HEK293T (cell line): Measurements from ENCODE around the gene SAMD4B.

Experiments
- ARNT ChIP-seq: fragments of 450-650 bp; IDR thresholded peaks from 2 replicates; pipeline ENCODE4 v1.6.1; 2017; ENCODE audit warnings: mild to moderate bottlenecking
- BHLHE40 ChIP-seq: fragments of 450-650 bp; IDR thresholded peaks from 2 replicates; pipeline ENCODE4 v1.6.1; 2016; ENCODE audit warnings: mild to moderate bottlenecking, moderate library complexity, borderline replicate concordance
- CTBP1 ChIP-seq: fragments of 450-650 bp; IDR thresholded peaks from 2 replicates; pipeline ENCODE4 v1.6.1; 2016; ENCODE audit warnings: borderline replicate concordance
- ELF4 ChIP-seq: fragments of 450-650 bp; IDR thresholded peaks from 2 replicates; pipeline ENCODE4 v1.6.1; 2017; ENCODE audit warnings: antibody characterized with exemption
- FOXA1 ChIP-seq: fragments of 450-650 bp; IDR thresholded peaks from 2 replicates; pipeline ENCODE4 v1.6.1; 2016; ENCODE audit warnings: mild to moderate bottlenecking
- FOXK2 ChIP-seq: fragments of 450-650 bp; IDR thresholded peaks from 2 replicates; pipeline ENCODE4 v1.6.1; 2016; ENCODE audit warnings: mild to moderate bottlenecking
- FOXM1 ChIP-seq: fragments of 450-650 bp; IDR thresholded peaks from 2 replicates; pipeline ENCODE4 v1.6.1; 2017; ENCODE audit warnings: mild to moderate bottlenecking, borderline replicate concordance
- HDGF ChIP-seq: fragments of 450-650 bp; IDR thresholded peaks from 2 replicates; pipeline ENCODE4 v1.6.1; 2017; ENCODE audit warnings: antibody characterized with exemption, borderline replicate concordance
- L3MBTL2 ChIP-seq: fragments of 450-650 bp; conservative IDR thresholded peaks from 2 replicates; pipeline ENCODE4 v1.6.1; 2016; ENCODE audit warnings: mild to moderate bottlenecking
- SP1 ChIP-seq: fragments of 450-650 bp; IDR thresholded peaks from 2 replicates; pipeline ENCODE4 v1.6.1; 2017
- SUZ12 ChIP-seq: fragments of 450-650 bp; IDR thresholded peaks from 2 replicates; pipeline ENCODE4 v1.6.1; 2016; ENCODE audit warnings: mild to moderate bottlenecking
- TARDBP ChIP-seq: fragments of 450-650 bp; IDR thresholded peaks from 2 replicates; pipeline ENCODE4 v1.6.1; 2016
- ZNF384 ChIP-seq: fragments of 450-650 bp; IDR thresholded peaks from 2 replicates; pipeline ENCODE4 v1.6.1; 2016

DNA sequence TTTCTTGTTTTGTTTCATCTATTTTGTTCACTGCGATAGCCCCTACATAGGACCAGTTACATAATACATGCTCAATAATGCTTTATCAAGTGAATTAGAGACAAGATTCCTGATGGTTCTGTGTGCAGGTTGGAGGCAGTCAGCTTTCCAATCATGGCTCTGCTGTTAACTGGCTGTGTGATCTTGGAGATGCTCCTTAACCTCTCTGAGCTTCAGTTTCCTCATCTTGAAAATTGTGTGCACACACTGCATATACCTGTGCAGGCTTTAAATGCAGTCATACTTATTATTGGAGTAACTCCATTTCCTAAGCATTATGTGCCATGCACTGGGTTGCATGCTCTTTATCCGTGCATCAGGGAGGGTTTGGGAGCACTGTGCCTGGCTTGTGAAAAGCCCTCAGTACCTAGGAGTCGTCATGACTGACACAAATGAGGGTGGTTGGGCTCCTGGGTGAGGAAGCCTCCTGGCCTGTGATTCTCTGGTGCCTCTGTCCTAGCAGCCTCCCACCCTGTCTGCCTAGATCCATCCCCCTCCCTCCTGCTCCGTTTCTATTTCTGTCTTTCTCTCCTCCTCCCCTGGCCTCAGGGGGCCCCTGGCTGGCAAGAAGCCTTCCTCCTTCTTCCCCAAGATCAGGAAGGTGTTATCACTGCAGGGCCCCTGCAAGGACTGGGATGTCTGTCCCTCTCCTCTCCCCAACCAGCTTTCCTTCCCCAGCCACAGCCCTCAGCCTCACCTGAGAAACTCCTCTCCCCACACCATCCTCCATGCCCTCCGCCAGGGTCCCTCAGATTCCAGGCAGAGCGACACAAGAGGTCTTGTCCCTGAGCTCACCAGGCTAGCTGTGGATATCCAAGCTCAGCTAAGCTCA, 37.3 kb upstream of the SAMD4B start:
- no peak for TF ChIP-seq FOXA1
- no peak for TF ChIP-seq TARDBP
- no peak for TF ChIP-seq ARNT
- no peak for TF ChIP-seq L3MBTL2
- no peak for TF ChIP-seq FOXK2
- no peak for TF ChIP-seq HDGF
- TF ChIP-seq CTBP1 = no peak
- no peak for TF ChIP-seq SUZ12
- TF ChIP-seq FOXM1 = no peak
- no peak for TF ChIP-seq SP1
- no peak for TF ChIP-seq ELF4
- TF ChIP-seq BHLHE40 = no peak
- TF ChIP-seq ZNF384 = no peak
